Loucy (cell line): ENCODE data around the gene MGMT.

Source experiments
- H2AFZ ChIP-seq: fragments of 200-600 bp; sonication (generic); 2 replicates; pipeline ENCODE4 v1.6.0; 2016; ENCODE audit warnings: antibody characterized with exemption, mild to moderate bottlenecking, low read length, moderate library complexity
- H3F3A ChIP-seq: fragments of 200-600 bp; 2 replicates; pipeline ENCODE4 v1.6.0; 2016; ENCODE audit warnings: antibody characterized with exemption, low read depth, mild to moderate bottlenecking
- H3K27me3 ChIP-seq: fragments of 200-600 bp; sonication (generic); 2 replicates; pipeline ENCODE4 v1.6.1; 2014; ENCODE audit warnings: low read length, mild to moderate bottlenecking; ENCODE audit not compliant: insufficient read depth, poor library complexity, severe bottlenecking
- H3K36me3 ChIP-seq: fragments of 200-600 bp; sonication (generic); 2 replicates; pipeline ENCODE4 v1.6.1; 2016; ENCODE audit warnings: low read length; ENCODE audit not compliant: insufficient read depth
- H3K4me1 ChIP-seq: fragments of 200-600 bp; sonication (generic); 2 replicates; pipeline ENCODE4 v1.5.1; 2014; ENCODE audit warnings: low read length, mild to moderate bottlenecking; ENCODE audit not compliant: insufficient read depth, poor library complexity, severe bottlenecking
- H3K4me2 ChIP-seq: fragments of 200-600 bp; sonication (generic); 2 replicates; pipeline ENCODE4 v1.6.0; 2014; ENCODE audit warnings: antibody characterized with exemption, low read length, low read depth, mild to moderate bottlenecking; ENCODE audit not compliant: poor library complexity, severe bottlenecking
- H3K4me3 ChIP-seq: fragments of 200-600 bp; sonication (generic); 2 replicates; pipeline ENCODE4 v1.5.1; 2014; ENCODE audit warnings: low read length, mild to moderate bottlenecking, mixed read lengths; ENCODE audit not compliant: poor library complexity, severe bottlenecking
- H3K79me2 ChIP-seq: fragments of 200-600 bp; sonication (generic); 2 replicates; pipeline ENCODE4 v1.6.1; 2014; ENCODE audit warnings: low read length; ENCODE audit not compliant: insufficient read depth
- H3K9ac ChIP-seq: fragments of 200-600 bp; sonication (generic); 2 replicates; pipeline ENCODE4 v1.6.0; 2014; ENCODE audit warnings: mild to moderate bottlenecking, low read depth, low read length, moderate library complexity; ENCODE audit not compliant: poor library complexity, severe bottlenecking
- H3K9me2 ChIP-seq: fragments of 200-600 bp; sonication (generic); replicated peaks from 2 replicates; pipeline ENCODE4 v1.6.1; 2016; ENCODE audit warnings: low read depth, low read length, mixed read lengths
- H3K9me3 ChIP-seq: fragments of 200-600 bp; sonication (generic); 2 replicates; pipeline ENCODE4 v1.6.1; 2014; ENCODE audit warnings: mild to moderate bottlenecking, antibody characterized with exemption, low read length, low read depth; ENCODE audit not compliant: insufficient read depth
- H4K20me1 ChIP-seq: fragments of 200-600 bp; sonication (generic); 2 replicates; pipeline ENCODE4 v1.6.0; 2014; ENCODE audit warnings: antibody characterized with exemption, low read length, mild to moderate bottlenecking; ENCODE audit not compliant: insufficient read depth, poor library complexity, severe bottlenecking
- CTCF ChIP-seq: fragments of 200-600 bp; sonication (generic); conservative IDR thresholded peaks from 2 replicates; pipeline ENCODE4 v1.5.1; 2014; ENCODE audit warnings: mild to moderate bottlenecking, antibody characterized with exemption, low read length
- EZH2phosphoT487 ChIP-seq: fragments of 200-600 bp; IDR thresholded peaks from 2 replicates; pipeline ENCODE4 v1.6.1; 2018; ENCODE audit warnings: antibody characterized with exemption, mild to moderate bottlenecking, moderate library complexity, borderline replicate concordance

The MGMT gene

DNA sequence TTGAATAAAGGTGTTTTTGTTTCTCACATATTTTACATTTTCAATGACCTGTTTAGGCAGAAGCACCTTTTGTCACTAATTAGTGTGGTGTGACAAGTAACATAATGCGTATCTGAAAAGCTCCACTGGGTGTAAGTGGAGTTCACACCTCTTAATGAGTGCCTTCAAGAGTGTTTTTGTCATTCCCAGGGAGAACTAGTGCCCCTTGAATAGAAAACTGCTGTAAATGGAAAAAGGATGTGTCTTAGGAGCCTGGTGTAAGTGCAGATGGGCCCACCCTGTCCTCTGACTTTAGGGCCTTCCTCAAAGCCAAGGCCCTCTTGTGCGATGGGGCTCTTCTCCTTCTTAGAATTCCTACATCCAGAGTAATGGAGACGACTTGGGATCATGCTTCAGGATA, 170.0 kb downstream of the MGMT start:
- no peaks in the 10 kb centered on the region for H4K20me1 ChIP-seq
- peaks cover 8% of the 10 kb centered on the region for H3K4me1 ChIP-seq
- peaks cover 9% of the 10 kb centered on the region for H3K9me3 ChIP-seq
- H3K9ac ChIP-seq, result no peak overlapping the region
- no peaks in the 10 kb centered on the region for H3F3A ChIP-seq
- H3K4me3 ChIP-seq, result no peak overlapping the region
- H3K4me2 ChIP-seq, result no peak overlapping the region
- H3K36me3 ChIP-seq, result peaks cover 8% of the 10 kb centered on the region; the same call in 1 of the 2 replicates
- H3K79me2 ChIP-seq, result no peaks in the 10 kb centered on the region
- H3K27me3 ChIP-seq, result no peaks in the 10 kb centered on the region
- H3K9me2 ChIP-seq, result no peaks in the 10 kb centered on the region
- H2AFZ ChIP-seq, result no peak overlapping the region
- TF ChIP-seq CTCF (no peak), EZH2phosphoT487 (no peak)

GRCh38 chr10:129637846-129638245, 170.8 kb downstream of the MGMT start:
- Histone ChIP-seq H3K9me2 (no peaks in the 10 kb centered on the region), H2AFZ (no peak overlapping the region), H3K9ac (no peak overlapping the region), H3K79me2 (no peaks in the 10 kb centered on the region), H3K4me1 (peaks cover 12% of the 10 kb centered on the region), H3K27me3 (no peaks in the 10 kb centered on the region), H3F3A (no peaks in the 10 kb centered on the region), H3K4me3 (no peak overlapping the region), H3K9me3 (peaks cover 9% of the 10 kb centered on the region), H4K20me1 (no peaks in the 10 kb centered on the region), H3K4me2 (no peak overlapping the region), H3K36me3 (peaks cover 8% of the 10 kb centered on the region; the same call in 1 of the 2 replicates)
- no peak for TF ChIP-seq EZH2phosphoT487

- H3K4me1 ChIP-seq, result peaks cover 21% of the 10 kb centered on the region
- H3K9ac ChIP-seq, result no peak overlapping the region
- H3K79me2 ChIP-seq, result no peaks in the 10 kb centered on the region
- H3K9me3 ChIP-seq, result no peaks in the 10 kb centered on the region
- no peaks in the 10 kb centered on the region for H3K9me2 ChIP-seq
- H2AFZ ChIP-seq, result no peak overlapping the region
- H3K4me2 ChIP-seq, result no peak overlapping the region
- no peaks in the 10 kb centered on the region for H4K20me1 ChIP-seq
- no peak overlapping the region for H3K4me3 ChIP-seq
- H3F3A ChIP-seq, result no peaks in the 10 kb centered on the region
- H3K36me3 ChIP-seq, result peaks cover 3% of the 10 kb centered on the region; the same call in 1 of the 2 replicates
- no peak for TF ChIP-seq EZH2phosphoT487
- TF ChIP-seq CTCF, result no peak
- H3K27me3 ChIP-seq, result no peaks in the 10 kb centered on the region
Measured at GRCh38 chr10:129641351-129641750, 174.3 kb downstream of the MGMT start.

- peaks cover 21% of the 10 kb centered on the region for H3K4me1 ChIP-seq
- no peak for TF ChIP-seq EZH2phosphoT487
- TF ChIP-seq CTCF, result no peak
- H3K4me3 ChIP-seq, result no peak overlapping the region
- H2AFZ ChIP-seq, result no peak overlapping the region
- no peak overlapping the region for H3K9ac ChIP-seq
- peak overlapping the region; percentile 48 for H3K4me2 ChIP-seq
- H3F3A ChIP-seq, result no peaks in the 10 kb centered on the region
- H3K9me3 ChIP-seq, result no peaks in the 10 kb centered on the region
- H3K27me3 ChIP-seq, result no peaks in the 10 kb centered on the region
- H4K20me1 ChIP-seq, result no peaks in the 10 kb centered on the region
- H3K79me2 ChIP-seq, result no peaks in the 10 kb centered on the region
- H3K9me2 ChIP-seq, result no peaks in the 10 kb centered on the region
- H3K36me3 ChIP-seq, result 0 out of 2 replicates have a peak, but pooled peaks cover 2% of the 10 kb centered on the region
Measured at GRCh38 chr10:129641982-129642381, 174.9 kb downstream of the MGMT start.
